ENCODE measurements around the gene E2F4. TPM values are rescaled to one million over a fixed set of nuclear protein-coding genes. Genes with fewer than 3 reads are reported as not detected.

The E2F4 gene
- total RNA-seq, 4 donors from 2014 or later = 84.9 to 156 (median 107) TPM

- DNase-seq (ENCODE audit: low spot score) (no peak), ATAC-seq (ENCODE audit: low FRiP score) (no peak)
- no peak for TF ChIP-seq CTCF (IDR thresholded peaks at IDR 0.05)
Measured at GRCh38 chr16:67193536-67193935, 1.6 kb downstream of the E2F4 start.

GRCh38 chr16:67194260-67194659, 2.3 kb downstream of the E2F4 start:
- ATAC-seq (ENCODE audit: low FRiP score) (no peak), DNase-seq (ENCODE audit: low spot score) (no peak)
- no peak for TF ChIP-seq CTCF (IDR thresholded peaks at IDR 0.05)

- TF ChIP-seq CTCF (IDR thresholded peaks at IDR 0.05) = no peak
- ATAC-seq (ENCODE audit: low FRiP score) (no peak), DNase-seq (ENCODE audit: low spot score) (no peak)
Measured at GRCh38 chr16:67195676-67196075, 3.7 kb downstream of the E2F4 start.

GRCh38 chr16:67196881-67197280, 4.9 kb downstream of the E2F4 start:
- ATAC-seq (ENCODE audit: low FRiP score) (no peak), DNase-seq (ENCODE audit: low spot score) (no peak)
- TF ChIP-seq CTCF (IDR thresholded peaks at IDR 0.05) = no peak

- no peak for ATAC-seq (ENCODE audit: low FRiP score)
- no peak for DNase-seq (ENCODE audit: low spot score)
- no peak for TF ChIP-seq CTCF (IDR thresholded peaks at IDR 0.05)
Measured at GRCh38 chr16:67197704-67198103, 5.7 kb downstream of the E2F4 start.

GRCh38 chr16:67198238-67198734, 6.3 kb downstream of the E2F4 start:
- ATAC-seq (ENCODE audit: low FRiP score) (no peak), DNase-seq (ENCODE audit: low spot score) (no peak)
- no peak for TF ChIP-seq CTCF (IDR thresholded peaks at IDR 0.05)

GRCh38 chr16:67199011-67199807, 7.3 kb downstream of the E2F4 start, which contains the start of gene ELMO3:
ELMO3 (plus strand) TSS chr16:67199131; CDS start chr16:67199327, 196 bp downstream.
- DNase-seq (ENCODE audit: low spot score) (no peak), ATAC-seq (ENCODE audit: low FRiP score) (peak; percentile 42)
- TF ChIP-seq CTCF (IDR thresholded peaks at IDR 0.05) = no peak

Measured in omental fat pad (tissue), 4 donors.